ENCODE data around the gene MRTFA.

DNA sequence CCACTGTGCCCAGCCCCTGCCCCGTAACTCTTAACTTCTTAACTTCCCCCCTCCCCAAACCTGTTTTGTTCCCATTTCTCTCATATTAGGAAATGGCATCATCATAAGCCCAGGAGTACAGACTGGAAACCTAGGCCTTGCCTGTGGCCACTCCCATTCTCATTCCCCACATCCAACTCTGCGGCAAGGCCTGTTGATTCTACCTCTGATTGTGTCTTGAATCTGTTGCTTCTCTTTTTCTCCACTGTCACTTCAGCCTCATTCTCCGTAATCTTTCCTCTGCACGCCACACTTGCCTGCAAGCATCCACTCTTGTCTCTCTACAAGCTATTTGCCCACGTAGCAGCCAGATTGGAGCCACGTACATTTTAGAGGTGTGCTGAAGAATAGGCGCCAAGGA lies 240.9 kb downstream of the MRTFA start:
- TF ChIP-seq ETV6 (IDR thresholded peaks at IDR 0.05; ENCODE audit: borderline replicate concordance in 1 of 2, low read depth in 2 of 2, low read length in 1 of 2) (no peak), ETV6 (CRISPR knock-in tag; IDR thresholded peaks at IDR 0.05; ENCODE audit: borderline replicate concordance) (no peak), SETDB1 (IDR thresholded peaks at IDR 0.05; ENCODE audit: low read length) (no peak), POLR2AphosphoS5 (IDR thresholded peaks at IDR 0.05; ENCODE audit: control insufficient read depth, insufficient read depth, low read depth, low read length) (no peak), ZNF143 (CRISPR knock-in tag; IDR thresholded peaks at IDR 0.05) (no peak), RFX5 (IDR thresholded peaks at IDR 0.05; ENCODE audit: low read depth, low read length) (no peak), MTF1 (CRISPR knock-in tag; IDR thresholded peaks at IDR 0.05; ENCODE audit: borderline replicate concordance) (no peak), EZH2 (IDR thresholded peaks at IDR 0.05; ENCODE audit: borderline replicate concordance, low read depth, low read length) (no peak), IRF2 (CRISPR knock-in tag; IDR thresholded peaks at IDR 0.05) (no peak), SRF (CRISPR knock-in tag; IDR thresholded peaks at IDR 0.05) (no peak), EP300 (IDR thresholded peaks at IDR 0.05; ENCODE audit: low read length) (no peak), NFE2 (IDR thresholded peaks at IDR 0.05; ENCODE audit: low read depth) (no peak)
- TF ChIP-seq, protein P1, sequence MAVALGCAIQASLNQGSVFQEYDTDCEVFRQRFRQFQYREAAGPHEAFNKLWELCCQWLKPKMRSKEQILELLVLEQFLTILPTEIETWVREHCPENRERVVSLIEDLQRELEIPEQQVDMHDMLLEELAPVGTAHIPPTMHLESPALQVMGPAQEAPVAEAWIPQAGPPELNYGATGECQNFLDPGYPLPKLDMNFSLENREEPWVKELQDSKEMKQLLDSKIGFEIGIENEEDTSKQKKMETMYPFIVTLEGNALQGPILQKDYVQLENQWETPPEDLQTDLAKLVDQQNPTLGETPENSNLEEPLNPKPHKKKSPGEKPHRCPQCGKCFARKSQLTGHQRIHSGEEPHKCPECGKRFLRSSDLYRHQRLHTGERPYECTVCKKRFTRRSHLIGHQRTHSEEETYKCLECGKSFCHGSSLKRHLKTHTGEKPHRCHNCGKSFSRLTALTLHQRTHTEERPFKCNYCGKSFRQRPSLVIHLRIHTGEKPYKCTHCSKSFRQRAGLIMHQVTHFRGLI (CRISPR knock-in tag; IDR thresholded peaks at IDR 0.05), result no peak
- TF ChIP-seq, protein P2, sequence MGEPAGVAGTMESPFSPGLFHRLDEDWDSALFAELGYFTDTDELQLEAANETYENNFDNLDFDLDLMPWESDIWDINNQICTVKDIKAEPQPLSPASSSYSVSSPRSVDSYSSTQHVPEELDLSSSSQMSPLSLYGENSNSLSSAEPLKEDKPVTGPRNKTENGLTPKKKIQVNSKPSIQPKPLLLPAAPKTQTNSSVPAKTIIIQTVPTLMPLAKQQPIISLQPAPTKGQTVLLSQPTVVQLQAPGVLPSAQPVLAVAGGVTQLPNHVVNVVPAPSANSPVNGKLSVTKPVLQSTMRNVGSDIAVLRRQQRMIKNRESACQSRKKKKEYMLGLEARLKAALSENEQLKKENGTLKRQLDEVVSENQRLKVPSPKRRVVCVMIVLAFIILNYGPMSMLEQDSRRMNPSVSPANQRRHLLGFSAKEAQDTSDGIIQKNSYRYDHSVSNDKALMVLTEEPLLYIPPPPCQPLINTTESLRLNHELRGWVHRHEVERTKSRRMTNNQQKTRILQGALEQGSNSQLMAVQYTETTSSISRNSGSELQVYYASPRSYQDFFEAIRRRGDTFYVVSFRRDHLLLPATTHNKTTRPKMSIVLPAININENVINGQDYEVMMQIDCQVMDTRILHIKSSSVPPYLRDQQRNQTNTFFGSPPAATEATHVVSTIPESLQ (CRISPR knock-in tag; IDR thresholded peaks at IDR 0.05), result no peak
- TF ChIP-seq, protein P3, sequence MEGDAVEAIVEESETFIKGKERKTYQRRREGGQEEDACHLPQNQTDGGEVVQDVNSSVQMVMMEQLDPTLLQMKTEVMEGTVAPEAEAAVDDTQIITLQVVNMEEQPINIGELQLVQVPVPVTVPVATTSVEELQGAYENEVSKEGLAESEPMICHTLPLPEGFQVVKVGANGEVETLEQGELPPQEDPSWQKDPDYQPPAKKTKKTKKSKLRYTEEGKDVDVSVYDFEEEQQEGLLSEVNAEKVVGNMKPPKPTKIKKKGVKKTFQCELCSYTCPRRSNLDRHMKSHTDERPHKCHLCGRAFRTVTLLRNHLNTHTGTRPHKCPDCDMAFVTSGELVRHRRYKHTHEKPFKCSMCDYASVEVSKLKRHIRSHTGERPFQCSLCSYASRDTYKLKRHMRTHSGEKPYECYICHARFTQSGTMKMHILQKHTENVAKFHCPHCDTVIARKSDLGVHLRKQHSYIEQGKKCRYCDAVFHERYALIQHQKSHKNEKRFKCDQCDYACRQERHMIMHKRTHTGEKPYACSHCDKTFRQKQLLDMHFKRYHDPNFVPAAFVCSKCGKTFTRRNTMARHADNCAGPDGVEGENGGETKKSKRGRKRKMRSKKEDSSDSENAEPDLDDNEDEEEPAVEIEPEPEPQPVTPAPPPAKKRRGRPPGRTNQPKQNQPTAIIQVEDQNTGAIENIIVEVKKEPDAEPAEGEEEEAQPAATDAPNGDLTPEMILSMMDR (IDR thresholded peaks at IDR 0.05 in 2 of 3, conservative IDR thresholded peaks at IDR 0.05 in 1 of 3; ENCODE audit: insufficient read depth in 2 of 3, low read depth in 1 of 3, low read length in 3 of 3), result no peak
